Cerebellar nuclear complex (tissue), 1 donor: ENCODE measurements around the gene KIAA1549.

ENCODE experiments used
- DNase-seq, 2 experiments: peaks; one replicate each; lab custom pipeline; 2025; lab: John Stamatoyannopoulos, UW

Gene KIAA1549

DNA sequence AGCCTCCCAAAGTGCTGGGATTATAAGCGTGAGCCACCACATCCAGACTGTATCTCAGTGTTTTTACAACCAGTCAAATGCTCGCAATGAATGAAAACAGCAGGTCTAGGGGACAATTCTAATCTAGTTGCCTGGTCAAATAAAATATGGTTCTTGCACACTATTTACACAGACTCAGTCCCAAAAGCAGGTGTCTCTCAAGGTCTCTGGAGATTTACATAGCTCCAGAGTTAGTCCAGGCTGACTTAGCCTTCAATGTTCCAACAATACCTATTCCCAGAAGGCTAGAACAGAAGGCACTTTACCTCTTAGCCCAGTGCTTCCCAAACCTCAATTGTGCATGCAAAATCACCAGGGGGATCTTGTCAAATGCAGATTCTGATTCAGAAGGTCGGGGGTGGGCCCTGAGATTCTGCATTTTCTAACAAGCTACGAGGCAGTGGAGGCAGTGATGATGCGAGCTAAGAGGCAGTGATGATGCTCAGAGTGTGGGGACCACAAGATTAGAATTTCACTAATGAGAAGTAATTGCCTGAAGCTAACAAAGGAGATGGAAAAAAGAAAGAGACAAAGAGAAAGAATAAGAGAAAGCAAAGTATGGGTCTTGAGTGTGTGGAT lies 6.4 kb downstream of the KIAA1549 start:
- DNase-seq: no peak

DNA sequence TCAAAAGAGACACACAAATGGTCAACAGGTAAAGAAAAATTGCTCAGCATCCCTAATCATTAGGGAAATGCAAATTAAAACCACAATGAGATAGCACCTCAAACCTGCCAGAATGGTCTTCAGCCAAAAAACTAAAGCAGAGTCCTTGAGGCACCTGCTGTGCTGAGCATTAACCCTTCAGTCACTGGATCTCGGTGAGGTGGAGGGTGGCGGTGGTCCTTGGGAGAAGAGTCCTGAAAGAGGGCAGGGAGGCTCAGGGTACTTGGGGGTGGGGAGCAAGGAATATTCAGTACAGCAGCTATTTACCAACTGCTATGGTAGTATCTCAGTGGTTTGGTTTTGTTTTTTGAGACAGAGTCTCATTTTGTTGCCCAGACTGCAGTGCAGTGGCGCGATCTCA lies 7.1 kb downstream of the KIAA1549 start:
- no peak for DNase-seq

- DNase-seq: no peak
Measured at GRCh38 chr7:138970952-138971351, 10.2 kb downstream of the KIAA1549 start.

DNA sequence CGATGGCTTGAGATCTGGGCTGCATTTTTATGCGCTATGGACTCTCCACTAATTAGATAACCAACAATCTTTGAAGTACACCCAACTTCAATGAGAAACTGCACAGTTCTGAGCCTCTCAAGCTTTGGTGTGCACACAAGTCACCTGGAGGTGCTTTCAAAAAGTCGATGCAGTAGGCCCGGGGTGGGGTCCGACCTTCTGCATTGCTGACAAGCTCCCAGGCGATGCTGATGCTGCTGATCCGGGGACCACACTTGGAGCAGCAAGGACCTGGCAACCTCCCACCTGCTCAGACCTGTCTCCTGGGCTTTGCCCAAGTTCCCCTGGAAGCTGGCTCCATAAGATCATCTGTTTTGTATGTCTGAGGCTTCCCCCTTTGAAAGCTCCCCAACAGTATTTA lies 10.7 kb downstream of the KIAA1549 start:
- no peak for DNase-seq

GRCh38 chr7:138967159-138967558 lies 14.0 kb downstream of the KIAA1549 start:
- DNase-seq: no peak

DNA sequence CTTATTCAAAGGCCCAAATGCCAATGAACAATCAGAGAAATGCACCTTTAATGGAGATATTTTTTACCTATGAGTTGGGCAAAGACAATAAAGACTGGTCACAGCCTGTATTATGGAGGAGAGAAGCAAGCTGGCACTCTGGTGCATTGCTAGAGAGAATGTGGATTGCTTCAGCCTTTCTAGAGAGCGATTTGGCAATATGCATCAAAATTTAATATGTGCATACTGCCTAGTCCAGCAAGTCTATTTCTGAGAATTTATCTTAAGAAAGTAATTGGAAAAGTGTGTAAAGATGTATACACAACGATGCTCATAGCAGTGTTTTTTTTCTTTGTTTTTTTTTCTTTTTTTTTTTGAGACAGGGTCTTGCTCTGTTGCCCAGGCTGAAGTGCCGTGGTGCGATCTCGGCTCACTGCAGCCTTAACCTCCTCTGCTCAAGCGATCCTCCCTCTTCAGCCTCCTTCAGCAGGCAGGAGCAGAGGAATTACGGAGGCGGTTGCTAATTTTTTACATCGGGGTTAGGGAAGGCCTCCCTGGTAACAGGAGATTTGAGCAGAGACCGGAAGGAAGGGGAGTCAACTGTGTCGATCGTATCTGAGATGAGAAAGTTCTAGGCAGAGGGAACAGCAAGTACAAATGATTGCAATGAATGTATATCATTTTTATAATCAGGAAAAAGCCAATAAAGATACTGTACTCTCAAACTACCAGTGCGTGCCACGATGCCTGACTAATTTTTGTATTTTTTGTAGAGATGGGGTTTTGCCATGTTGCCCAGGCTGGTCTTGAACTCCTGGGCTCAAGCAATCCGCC lies 16.4 kb downstream of the KIAA1549 start:
- no peak for DNase-seq

DNA sequence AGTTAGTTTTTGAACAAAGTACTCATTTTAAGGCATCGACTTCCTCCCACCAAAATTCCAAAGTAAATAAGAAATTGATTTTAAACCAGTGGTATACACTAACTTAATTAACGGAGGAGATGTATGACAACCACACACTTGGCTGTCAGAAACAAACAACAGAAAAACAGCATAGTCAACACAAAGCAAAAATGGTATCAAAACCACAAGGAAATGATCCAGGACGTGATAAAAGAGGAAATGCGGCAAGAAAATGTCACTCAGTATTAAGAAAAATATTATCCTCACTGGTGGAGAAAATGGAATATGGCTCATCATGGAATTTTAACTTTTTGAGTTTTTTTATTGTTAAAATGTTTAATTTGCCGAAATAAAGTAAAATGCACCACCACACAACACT lies 17.5 kb downstream of the KIAA1549 start:
- no peak for DNase-seq

GRCh38 chr7:138962561-138963270 lies 18.5 kb downstream of the KIAA1549 start:
- no peak for DNase-seq

GRCh38 chr7:138961159-138961558 lies 20.0 kb downstream of the KIAA1549 start:
- no peak for DNase-seq

GRCh38 chr7:138958391-138958956 lies 22.7 kb downstream of the KIAA1549 start:
- no peak for DNase-seq

DNA sequence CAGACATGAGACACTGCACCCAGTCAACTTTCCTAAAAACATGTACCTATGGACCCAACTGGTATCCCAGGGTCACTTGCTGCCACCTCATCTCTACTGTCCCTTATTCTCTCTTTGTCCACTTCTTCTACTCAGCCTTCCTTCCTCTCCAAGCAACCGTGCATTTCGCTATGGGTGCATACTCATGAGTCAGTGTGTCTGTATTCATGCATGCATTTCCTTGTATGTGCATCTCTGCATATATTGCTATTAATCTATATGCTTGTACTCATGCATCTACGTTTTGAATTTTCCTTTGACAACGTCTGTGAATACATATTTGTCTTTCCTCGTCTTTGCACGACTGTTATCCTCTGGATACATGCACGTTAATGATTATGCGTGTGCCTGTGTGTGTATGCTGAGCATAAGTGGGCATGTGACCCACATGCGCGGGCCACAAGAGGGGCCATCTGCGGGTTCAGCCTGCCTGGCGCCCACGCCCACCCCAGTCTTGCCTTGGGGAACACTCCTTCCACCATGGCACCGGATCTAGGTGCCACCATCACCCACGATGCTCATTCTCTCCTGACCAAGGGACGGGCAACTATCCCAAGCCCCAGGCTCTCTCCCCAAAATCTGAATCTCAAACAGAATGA lies 23.3 kb downstream of the KIAA1549 start:
- DNase-seq: no peak

DNA sequence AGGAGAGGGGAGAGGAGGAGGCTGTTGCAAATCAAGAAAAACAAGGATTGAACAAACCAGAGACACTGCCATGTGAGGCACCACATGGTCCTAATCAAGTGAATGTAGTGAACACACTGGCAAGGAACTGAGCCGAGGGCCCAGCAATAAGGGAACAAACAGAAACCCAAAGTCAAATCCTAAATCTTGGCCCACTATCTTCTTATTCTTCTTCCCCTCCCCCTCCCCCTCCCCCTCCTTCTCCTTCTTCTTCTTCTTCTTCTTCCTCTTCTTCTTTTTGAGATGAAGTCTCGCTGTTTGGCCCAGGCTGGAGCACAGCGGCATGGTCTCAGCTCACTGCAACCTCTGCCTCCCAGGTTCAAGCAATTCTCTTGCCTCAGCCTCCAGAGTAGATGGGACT lies 24.0 kb downstream of the KIAA1549 start:
- DNase-seq: no peak

- no peak for DNase-seq
Measured at GRCh38 chr7:138954545-138955475, 26.4 kb downstream of the KIAA1549 start.

DNA sequence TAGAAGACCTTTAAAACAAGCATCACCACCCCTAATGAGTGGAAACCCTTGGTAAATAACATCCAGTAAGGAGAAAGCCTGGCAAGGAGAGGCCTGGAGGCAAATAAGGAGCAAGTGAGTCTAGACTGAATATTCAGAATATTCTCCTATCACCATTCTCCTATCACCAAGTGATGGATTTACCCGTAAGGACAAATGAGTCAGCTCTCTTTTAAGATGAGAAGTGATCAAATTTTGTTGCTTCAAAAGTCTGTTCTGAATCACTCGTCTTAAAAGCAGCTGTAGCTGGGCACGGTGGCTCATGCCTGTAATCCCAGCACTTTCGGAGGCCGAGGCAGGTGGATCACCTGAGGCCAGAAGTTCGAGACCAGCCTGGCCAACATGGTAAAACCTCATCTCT lies 28.4 kb downstream of the KIAA1549 start:
- DNase-seq: no peak

GRCh38 chr7:138951953-138952352 lies 29.2 kb downstream of the KIAA1549 start:
- no peak for DNase-seq

GRCh38 chr7:138949421-138950088 lies 31.6 kb downstream of the KIAA1549 start:
- DNase-seq: no peak

DNA sequence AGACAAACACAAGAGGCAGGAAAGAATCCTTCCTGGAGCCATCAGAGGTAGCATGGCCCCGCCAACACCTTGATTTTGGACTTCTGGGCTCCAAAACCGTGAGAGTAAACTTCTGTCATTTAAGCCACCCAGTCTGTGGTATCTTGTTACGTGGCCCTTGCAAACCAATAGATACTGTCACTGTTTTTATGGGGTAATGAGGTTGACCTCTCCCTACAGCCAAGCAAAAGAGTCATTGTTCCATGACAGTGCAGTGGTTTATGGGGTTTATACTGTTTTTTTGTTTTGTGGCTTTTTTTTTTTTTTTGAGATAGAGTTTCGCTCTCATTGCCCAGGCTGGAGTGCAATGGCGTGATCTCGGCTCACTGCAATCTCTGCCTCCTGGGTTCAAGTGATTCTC lies 32.8 kb downstream of the KIAA1549 start:
- DNase-seq: no peak

GRCh38 chr7:138945821-138946220 lies 35.4 kb downstream of the KIAA1549 start:
- no peak for DNase-seq

- no peak for DNase-seq
Measured at GRCh38 chr7:138945154-138945553, 36.0 kb downstream of the KIAA1549 start.

DNA sequence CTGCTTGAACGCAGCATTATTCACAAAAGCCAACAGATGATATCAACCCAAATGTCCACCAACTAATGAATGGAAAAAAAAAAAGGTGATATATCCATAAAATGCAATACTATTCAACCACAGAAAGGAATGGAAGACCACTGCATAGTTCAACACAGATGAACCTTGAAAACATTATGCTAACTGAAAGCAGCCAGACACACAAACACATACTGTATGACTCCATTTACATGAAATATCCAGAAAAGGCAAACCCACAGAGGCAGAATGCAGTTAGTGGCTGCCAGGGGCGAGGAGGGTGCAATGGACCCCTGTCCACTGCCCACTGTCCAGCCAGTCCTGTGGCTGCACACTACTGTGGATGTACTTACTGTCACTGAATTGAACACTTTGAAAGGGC lies 36.6 kb downstream of the KIAA1549 start:
- no peak for DNase-seq

DNA sequence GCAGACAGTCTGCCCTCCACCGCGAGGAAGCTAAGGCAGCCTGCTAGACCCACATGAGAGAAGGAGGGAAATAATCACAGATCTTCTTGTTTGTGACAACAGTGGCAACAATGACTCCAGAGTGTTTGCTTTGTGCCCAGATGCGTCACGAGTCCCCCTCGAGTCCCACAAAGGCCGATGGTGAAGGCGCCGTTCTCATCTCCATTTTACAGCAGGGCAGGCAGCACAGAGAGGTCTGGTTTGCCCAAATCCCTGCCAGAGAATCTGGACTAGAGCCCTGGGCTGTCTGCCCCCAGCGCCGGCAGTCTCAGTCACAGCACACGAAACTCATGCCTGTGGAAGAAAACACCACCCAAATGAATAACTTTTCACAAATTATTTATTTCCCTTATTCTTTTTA lies 38.1 kb downstream of the KIAA1549 start:
- DNase-seq: no peak
